Measurements from ENCODE around the gene PDYN. TPM values are rescaled to one million over a fixed set of nuclear protein-coding genes. Genes with fewer than 3 reads are reported as not detected.

Gene PDYN
- total RNA-seq, 2 experiments from 2014 or later, result not detected

- ChIA-PET POLR2A (no interaction called here), CTCF (interaction anchor here (1.8 kb wide), 1 partner anchor 18 kb away, joined by 4 read pairs; no protein-coding TSS in a partner anchor)
- Mint-ChIP-seq H3K4me1 (ENCODE audit: low read depth) (peaks cover 3% of the 10 kb centered on the region), H3K27me3 (peaks cover 23% of the 10 kb centered on the region), H3K36me3 (ENCODE audit: low read depth) (no peaks in the 10 kb centered on the region), H3K4me3 (no peak overlapping the region), H3K9me3 (no peaks in the 10 kb centered on the region), H3K27ac (no peak overlapping the region)
- DNase-seq (no peak), ATAC-seq (no peak)
- intact Hi-C loops (cut with micrococcal nuclease), result no loop called here
- no peak for TF ChIP-seq CTCF (IDR thresholded peaks at IDR 0.05)
These were observed 46.9 kb downstream of the PDYN start for GRCh38 chr20:1946762-1947534.

- no peak for TF ChIP-seq CTCF (IDR thresholded peaks at IDR 0.05)
- CTCF ChIA-PET, result interaction anchor here (1.8 kb wide), 1 partner anchor 19 kb away, joined by 4 read pairs; no protein-coding TSS in a partner anchor
- Mint-ChIP-seq H3K27me3 (peaks cover 23% of the 10 kb centered on the region), H3K36me3 (ENCODE audit: low read depth) (no peaks in the 10 kb centered on the region), H3K9me3 (no peaks in the 10 kb centered on the region), H3K27ac (no peak overlapping the region), H3K4me1 (ENCODE audit: low read depth) (peaks cover 3% of the 10 kb centered on the region), H3K4me3 (no peak overlapping the region)
- intact Hi-C loops (cut with micrococcal nuclease), result no loop called here
- ATAC-seq (no peak), DNase-seq (no peak)
- POLR2A ChIA-PET, result no interaction called here
These were observed 47.5 kb downstream of the PDYN start for GRCh38 chr20:1946442-1946761.

GRCh38 chr20:1945660-1946059, 48.2 kb downstream of the PDYN start:
- peaks cover 3% of the 10 kb centered on the region for H3K4me1 Mint-ChIP-seq (ENCODE audit: low read depth)

GRCh38 chr20:1945134-1945618, 48.7 kb downstream of the PDYN start:
- no peaks in the 10 kb centered on the region for H3K9me3 Mint-ChIP-seq
- ATAC-seq (no peak), DNase-seq (no peak)
- H3K4me1 Mint-ChIP-seq (ENCODE audit: low read depth), result peaks cover 3% of the 10 kb centered on the region
- H3K36me3 Mint-ChIP-seq (ENCODE audit: low read depth), result no peaks in the 10 kb centered on the region
- TF ChIP-seq CTCF (IDR thresholded peaks at IDR 0.05), result no peak
- H3K4me3 Mint-ChIP-seq, result no peak overlapping the region
- ChIA-PET CTCF (no interaction called here), POLR2A (no interaction called here)
- H3K27me3 Mint-ChIP-seq, result peaks cover 23% of the 10 kb centered on the region
- intact Hi-C loops (cut with micrococcal nuclease), result no loop called here
- no peak overlapping the region for H3K27ac Mint-ChIP-seq

More at GRCh38 chr20:1945660-1946059, 48.2 kb downstream of the PDYN start:
- Mint-ChIP-seq H3K9me3 (no peaks in the 10 kb centered on the region), H3K27ac (no peak overlapping the region), H3K27me3 (peaks cover 23% of the 10 kb centered on the region), H3K4me3 (no peak overlapping the region), H3K36me3 (ENCODE audit: low read depth) (no peaks in the 10 kb centered on the region)
- CTCF ChIA-PET, result no interaction called here
- no peak for TF ChIP-seq CTCF (IDR thresholded peaks at IDR 0.05)
- ATAC-seq (no peak), DNase-seq (no peak)
- intact Hi-C loops (cut with micrococcal nuclease), result no loop called here
- POLR2A ChIA-PET, result no interaction called here

- POLR2A ChIA-PET, result interaction anchor here (1.0 kb wide), 1 partner anchor 669 kb away, joined by 3 read pairs; no protein-coding TSS in a partner anchor
- no peak for TF ChIP-seq CTCF (IDR thresholded peaks at IDR 0.05)
- ATAC-seq, result no peak
- Mint-ChIP-seq H3K27ac (no peak overlapping the region), H3K9me3 (no peaks in the 10 kb centered on the region), H3K36me3 (ENCODE audit: low read depth) (no peaks in the 10 kb centered on the region), H3K4me3 (no peak overlapping the region), H3K27me3 (peaks cover 23% of the 10 kb centered on the region), H3K4me1 (ENCODE audit: low read depth) (peaks cover 3% of the 10 kb centered on the region)
- CTCF ChIA-PET, result no interaction called here
- intact Hi-C loops (cut with micrococcal nuclease), result no loop called here
- DNase-seq, result no peak
These were observed 49.3 kb downstream of the PDYN start for GRCh38 chr20:1944345-1945091.
